DND-41 (cell line): ENCODE results near the gene SLC44A3.

Experiments
- ATAC-seq: fragments of 200-7000 bp; cut with Tn5 transposase; 3 replicates; pipeline ENCODE4 v1.9.1; 2021; ENCODE audit warnings: low read depth; ENCODE audit not compliant: insufficient read depth
- DNase-seq: peaks from one replicate; pipeline ENCODE4 v3.0.0-alpha.2; 2020
- H2AFZ ChIP-seq: 2 replicates; pipeline ENCODE4 v1.6.0; 2012; ENCODE audit warnings: low read depth, low read length
- H3K27ac ChIP-seq: 2 replicates; pipeline ENCODE4 v1.5.1; 2012; ENCODE audit warnings: low read length, inconsistent platforms
- H3K27me3 ChIP-seq: fragments of 200-600 bp; sonication (generic); 2 replicates; pipeline ENCODE4 v1.6.0; 2012; ENCODE audit warnings: low read length, mild to moderate bottlenecking, inconsistent platforms; ENCODE audit not compliant: insufficient read depth, poor library complexity
- H3K36me3 ChIP-seq: 2 replicates; pipeline ENCODE4 v1.5.1; 2012; ENCODE audit warnings: low read length, inconsistent platforms; ENCODE audit not compliant: insufficient read depth
- H3K4me1 ChIP-seq: 2 replicates; pipeline ENCODE4 v1.5.1; 2012; ENCODE audit warnings: mild to moderate bottlenecking, low read length; ENCODE audit not compliant: insufficient read depth
- H3K4me2 ChIP-seq: 2 replicates; pipeline ENCODE4 v1.6.0; 2012; ENCODE audit warnings: mild to moderate bottlenecking, moderate library complexity, low read length, inconsistent platforms; ENCODE audit not compliant: insufficient read depth
- H3K4me3 ChIP-seq, 2 experiments: fragments of 200-600 bp in 1 of 2; shearing (Covaris generic) in 1 of 2; 2 replicates each; pipeline ENCODE4 v1.5.1; 2012 to 2016; ENCODE audit warnings: inconsistent platforms in 2 of 2, low read length in 2 of 2, mild to moderate bottlenecking in 2 of 2, low read depth in 1 of 2, moderate library complexity in 1 of 2
- H3K79me2 ChIP-seq: 2 replicates; pipeline ENCODE4 v1.6.0; 2012; ENCODE audit warnings: low read length, inconsistent platforms; ENCODE audit not compliant: insufficient read depth
- H3K9ac ChIP-seq: 2 replicates; pipeline ENCODE4 v1.6.0; 2012; ENCODE audit warnings: low read depth, mild to moderate bottlenecking, inconsistent platforms, low read length, moderate library complexity
- H3K9me3 ChIP-seq: 2 replicates; pipeline ENCODE4 v1.5.1; 2012; ENCODE audit warnings: low read length, moderate library complexity, mild to moderate bottlenecking, inconsistent platforms; ENCODE audit not compliant: insufficient read depth, severe bottlenecking
- H4K20me1 ChIP-seq: 2 replicates; pipeline ENCODE4 v1.6.0; 2012; ENCODE audit warnings: low read length; ENCODE audit not compliant: insufficient read depth
- CTCF ChIP-seq: IDR thresholded peaks from 2 replicates; pipeline ENCODE4 v1.5.1; 2012; ENCODE audit warnings: borderline replicate concordance, low read length, moderate library complexity, mild to moderate bottlenecking; ENCODE audit not compliant: poor library complexity, severe bottlenecking; ENCODE audit errors: extremely low read depth
- EZH2 ChIP-seq: IDR thresholded peaks from 3 replicates; pipeline ENCODE4 v1.6.1; 2012; ENCODE audit warnings: borderline replicate concordance, low read depth, mild to moderate bottlenecking, moderate library complexity, low read length, inconsistent platforms; ENCODE audit not compliant: severe bottlenecking

SLC44A3 gene

GRCh38 chr1:94799206-94799605, 21.0 kb upstream of the SLC44A3 start:
- DNase-seq (no peak), ATAC-seq (no peak)
- no peak overlapping the region for H3K27ac ChIP-seq
- H3K27me3 ChIP-seq = no peaks in the 10 kb centered on the region
- H3K4me3 ChIP-seq = no peak overlapping the region
- TF ChIP-seq CTCF (no peak), EZH2 (no peak)
- no peaks in the 10 kb centered on the region for H3K9me3 ChIP-seq
- no peaks in the 10 kb centered on the region for H3K79me2 ChIP-seq
- H3K4me1 ChIP-seq = peaks cover 20% of the 10 kb centered on the region
- no peaks in the 10 kb centered on the region for H3K36me3 ChIP-seq
- no peak overlapping the region for H3K4me2 ChIP-seq
- H3K9ac ChIP-seq = no peak overlapping the region
- H2AFZ ChIP-seq = no peak overlapping the region
- no peaks in the 10 kb centered on the region for H4K20me1 ChIP-seq

GRCh38 chr1:94801919-94802546, 18.1 kb upstream of the SLC44A3 start:
- Histone ChIP-seq H2AFZ (peak overlapping the region; percentile 79), H3K4me2 (peak overlapping the region; percentile 66), H3K27me3 (no peaks in the 10 kb centered on the region), H3K9me3 (no peaks in the 10 kb centered on the region), H3K36me3 (no peaks in the 10 kb centered on the region), H3K27ac (peak overlapping the region; percentile 75), H3K79me2 (no peaks in the 10 kb centered on the region), H3K4me3 (peak overlapping the region in 1 of 2 experiments; percentile 44; a peak in 2 of 4 replicates), H4K20me1 (no peaks in the 10 kb centered on the region), H3K4me1 (peaks cover 16% of the 10 kb centered on the region), H3K9ac (peak overlapping the region; percentile 48)
- peak; percentile 96 for ATAC-seq
- peak; percentile 50 for DNase-seq
- no peak for TF ChIP-seq EZH2
- peak; percentile 85 for TF ChIP-seq CTCF

- Histone ChIP-seq H2AFZ (peak overlapping the region; percentile 4; the same call in 1 of the 2 replicates), H3K4me1 (peaks cover 27% of the 10 kb centered on the region), H3K9me3 (no peaks in the 10 kb centered on the region), H3K4me3 (no peak overlapping the region), H3K36me3 (no peaks in the 10 kb centered on the region), H4K20me1 (no peaks in the 10 kb centered on the region), H3K27ac (no peak overlapping the region), H3K9ac (no peak overlapping the region), H3K79me2 (no peaks in the 10 kb centered on the region), H3K27me3 (no peaks in the 10 kb centered on the region), H3K4me2 (no peak overlapping the region)
- DNase-seq (no peak), ATAC-seq (no peak)
- TF ChIP-seq EZH2 (no peak), CTCF (no peak)
Observed at GRCh38 chr1:94803106-94803505, 17.1 kb upstream of the SLC44A3 start.
